ENCODE data around the gene TMEM25. TPM values are rescaled to one million over a fixed set of nuclear protein-coding genes. Genes with fewer than 3 reads are reported as not detected.
"Not testable (repeated sequence)": the region's sequence is repeated elsewhere in the genome, so short reads cannot be mapped to it uniquely, and the experiment has no call there.

TMEM25 gene
- total RNA-seq, result 10 to 100 TPM in 1 of 2 donors, 1 to 10 TPM in 1; 8.8 to 10.1 TPM
- long read RNA-seq, partial matches to known transcripts, result 2 of 20 reads
- long read RNA-seq, other reads (novel, unspliced or antisense), result 11 of 20 reads

- ATAC-seq, result peak; percentile 83 to 89
- DNase-seq, result peak; percentile 76
- intact Hi-C loops (cut with DNase I), result no loop called here
These were observed at the start of gene TMEM25 for GRCh38 chr11:118530683-118531596. TMEM25 (plus strand) TSS chr11:118531192; CDS start chr11:118531802, 610 bp downstream.

GRCh38 chr11:118481238-118481637, 49.8 kb upstream of the TMEM25 start:
- intact Hi-C loops (cut with DNase I), result loop anchor here in 1 of 2 donors (10.0 kb wide), 1 partner anchor 286 kb away; no protein-coding TSS in a partner anchor
- DNase-seq, ATAC-seq: not testable (repeated sequence)

DNA sequence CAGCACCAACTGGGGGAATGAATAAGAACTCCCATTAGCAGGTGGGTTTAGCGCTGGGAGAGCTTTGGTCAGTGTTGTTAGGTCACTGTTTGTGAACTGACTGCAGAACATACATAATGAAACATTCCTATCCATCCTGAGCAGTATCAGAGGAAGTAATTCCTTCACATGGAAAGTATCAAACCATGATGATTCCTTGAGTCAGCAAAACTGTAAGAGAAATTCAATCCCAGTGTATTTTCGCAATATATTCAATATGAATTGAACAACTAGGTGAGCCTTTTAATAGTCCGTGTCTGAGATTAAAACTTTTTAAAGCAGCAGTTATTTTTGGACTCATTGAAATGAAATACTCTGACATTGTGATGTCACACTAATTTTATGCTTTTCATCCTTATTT, 46.6 kb upstream of the TMEM25 start:
- ATAC-seq, result no peak
- DNase-seq, result no peak
- intact Hi-C loops (cut with DNase I), result loop anchor here in 1 of 2 donors (10.0 kb wide), 1 partner anchor 290 kb away; no protein-coding TSS in a partner anchor

DNA sequence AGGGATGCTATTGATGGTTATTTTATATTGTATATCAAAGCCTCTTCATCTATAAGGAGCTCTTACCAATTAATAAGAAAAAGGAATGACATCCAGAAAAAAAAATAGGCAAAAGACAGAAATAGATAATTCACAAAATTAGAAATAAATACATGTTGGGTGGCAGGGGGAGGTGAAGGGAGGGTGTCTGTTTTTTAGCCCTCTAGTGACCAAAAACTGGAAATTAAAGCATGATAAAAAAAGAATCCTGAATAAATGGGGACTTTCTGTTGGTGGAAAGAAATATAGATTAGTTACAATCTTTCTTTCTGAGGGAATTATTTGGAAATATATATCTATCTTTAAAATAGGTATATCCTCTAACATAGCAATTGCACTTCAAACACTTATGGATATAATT, 45.7 kb upstream of the TMEM25 start:
- DNase-seq (no peak), ATAC-seq (no peak)
- intact Hi-C loops (cut with DNase I), result loop anchor here (5.0 to 10.0 kb wide), 2 partner anchors 83 to 290 kb away; partner anchors contain the start of gene ATP5MG (in 2 of the 2)

DNA sequence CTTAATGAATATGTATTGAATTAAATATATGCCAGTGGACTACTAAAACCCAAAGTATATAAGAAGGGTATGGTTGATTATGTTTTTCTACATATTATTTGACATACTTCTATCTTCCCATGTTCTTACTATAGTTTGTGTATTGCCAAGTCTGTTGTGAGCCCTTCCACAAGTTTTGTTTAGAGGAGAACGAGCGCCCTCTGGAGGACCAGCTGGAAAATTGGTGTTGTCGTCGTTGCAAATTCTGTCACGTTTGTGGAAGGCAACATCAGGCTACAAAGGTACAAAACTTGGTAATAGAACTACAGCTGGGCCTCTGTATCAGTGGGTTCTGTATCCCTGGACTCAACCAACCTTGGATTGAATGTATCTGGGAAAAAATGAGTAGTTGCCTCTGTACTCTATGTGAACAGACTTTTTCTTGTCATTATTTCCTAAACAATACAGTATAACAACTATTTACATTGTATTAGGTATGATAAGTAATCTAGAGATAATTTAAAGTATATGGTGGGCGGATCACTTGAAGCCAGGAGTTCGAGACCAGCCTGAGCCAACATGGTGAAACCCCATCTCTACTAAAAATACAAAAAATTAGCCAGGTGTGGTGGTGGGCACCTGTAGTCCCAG, 42.4 kb upstream of the TMEM25 start:
- ATAC-seq (peak; percentile 65 to 67), DNase-seq (peak; percentile 44)
- intact Hi-C loops (cut with DNase I), result loop anchor here (2.0 to 10.0 kb wide), 3 partner anchors 86 to 294 kb away; partner anchors contain the start of gene ATP5MG (in 2 of the 2)

DNA sequence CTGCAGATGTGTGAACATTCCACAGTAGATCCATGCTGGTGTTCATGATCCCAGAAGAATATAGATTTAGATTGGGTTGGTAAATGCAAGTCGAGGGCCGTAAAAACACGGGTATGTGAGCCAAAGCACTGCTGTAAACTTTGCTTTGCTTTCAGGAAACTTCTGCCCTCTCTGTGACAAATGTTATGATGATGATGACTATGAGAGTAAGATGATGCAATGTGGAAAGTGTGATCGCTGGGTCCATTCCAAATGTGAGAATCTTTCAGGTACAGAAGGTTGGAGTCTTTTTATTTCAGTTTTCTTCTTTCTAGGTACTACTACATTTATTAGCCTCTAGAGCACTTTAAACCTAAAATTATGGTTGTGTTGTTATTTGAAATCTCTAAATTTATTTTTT, 40.0 kb upstream of the TMEM25 start:
- intact Hi-C loops (cut with DNase I), result no loop called here
- ATAC-seq (no peak), DNase-seq (no peak)

DNA sequence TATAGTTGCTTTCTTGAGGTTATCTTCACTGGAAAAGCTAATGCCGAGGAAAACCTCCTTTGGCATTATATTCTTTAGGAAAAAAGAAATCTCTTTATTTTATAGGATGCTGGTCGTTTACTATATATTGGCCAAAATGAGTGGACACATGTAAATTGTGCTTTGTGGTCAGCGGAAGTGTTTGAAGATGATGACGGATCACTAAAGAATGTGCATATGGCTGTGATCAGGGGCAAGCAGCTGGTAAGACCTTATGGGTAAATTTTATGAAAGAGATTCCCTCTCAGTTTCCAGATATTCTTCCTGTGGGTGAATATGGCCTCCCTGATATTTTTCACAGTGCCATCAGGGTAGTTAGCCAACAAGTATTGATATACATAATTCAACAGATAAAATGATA, 33.2 kb upstream of the TMEM25 start:
- intact Hi-C loops (cut with DNase I), result no loop called here
- ATAC-seq (no peak), DNase-seq (no peak)

DNA sequence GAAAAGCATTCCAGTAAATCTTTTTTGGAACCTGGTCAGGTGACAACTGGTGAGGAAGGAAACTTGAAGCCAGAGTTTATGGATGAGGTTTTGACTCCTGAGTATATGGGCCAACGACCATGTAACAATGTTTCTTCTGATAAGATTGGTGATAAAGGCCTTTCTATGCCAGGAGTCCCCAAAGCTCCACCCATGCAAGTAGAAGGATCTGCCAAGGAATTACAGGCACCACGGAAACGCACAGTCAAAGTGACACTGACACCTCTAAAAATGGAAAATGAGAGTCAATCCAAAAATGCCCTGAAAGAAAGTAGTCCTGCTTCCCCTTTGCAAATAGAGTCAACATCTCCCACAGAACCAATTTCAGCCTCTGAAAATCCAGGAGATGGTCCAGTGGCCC, 27.8 kb upstream of the TMEM25 start:
- no peak for DNase-seq
- peak; percentile 35 to 62 for ATAC-seq
- intact Hi-C loops (cut with DNase I), result no loop called here

DNA sequence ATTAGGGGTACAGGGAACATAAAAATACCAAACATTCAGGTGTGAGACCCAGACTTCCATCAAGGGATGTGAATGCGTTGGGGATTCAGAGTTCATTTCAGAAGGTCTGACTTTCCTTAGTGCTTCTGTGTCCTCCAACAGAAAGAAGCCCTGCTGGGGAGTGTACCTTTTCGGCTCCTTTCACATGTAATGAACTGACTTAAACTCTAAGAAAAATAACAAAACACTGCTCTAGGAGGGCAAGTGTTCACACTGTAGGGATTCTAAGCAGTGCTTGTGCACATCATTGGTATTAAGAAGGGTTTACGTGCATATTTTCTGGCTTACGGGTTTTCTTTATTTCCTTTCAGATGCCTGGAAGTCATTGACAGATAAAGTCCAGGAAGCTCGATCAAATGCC, 19.4 kb upstream of the TMEM25 start:
- ATAC-seq, result no peak
- intact Hi-C loops (cut with DNase I), result no loop called here
- DNase-seq, result no peak

GRCh38 chr11:118514103-118514502, 16.9 kb upstream of the TMEM25 start:
- ATAC-seq (no peak), DNase-seq (no peak)
- intact Hi-C loops (cut with DNase I), result no loop called here

- intact Hi-C loops (cut with DNase I), result no loop called here
- ATAC-seq (no peak), DNase-seq (no peak)
These were observed 11.4 kb upstream of the TMEM25 start for GRCh38 chr11:118519549-118519948.

DNA sequence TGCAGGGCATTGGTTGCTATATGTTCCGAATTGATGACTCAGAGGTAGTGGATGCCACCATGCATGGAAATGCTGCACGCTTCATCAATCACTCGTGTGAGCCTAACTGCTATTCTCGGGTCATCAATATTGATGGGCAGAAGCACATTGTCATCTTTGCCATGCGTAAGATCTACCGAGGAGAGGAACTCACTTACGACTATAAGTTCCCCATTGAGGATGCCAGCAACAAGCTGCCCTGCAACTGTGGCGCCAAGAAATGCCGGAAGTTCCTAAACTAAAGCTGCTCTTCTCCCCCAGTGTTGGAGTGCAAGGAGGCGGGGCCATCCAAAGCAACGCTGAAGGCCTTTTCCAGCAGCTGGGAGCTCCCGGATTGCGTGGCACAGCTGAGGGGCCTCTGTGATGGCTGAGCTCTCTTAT, 9.1 kb upstream of the TMEM25 start:
- ATAC-seq (peak; percentile 45 to 55), DNase-seq (peak; percentile 31)
- intact Hi-C loops (cut with DNase I), result no loop called here

GRCh38 chr11:118522571-118523072, 8.4 kb upstream of the TMEM25 start:
- intact Hi-C loops (cut with DNase I), result no loop called here
- ATAC-seq (peak; percentile 67 to 69), DNase-seq (no peak)

- DNase-seq (no peak), ATAC-seq (no peak)
- intact Hi-C loops (cut with DNase I), result no loop called here
These were observed 6.6 kb upstream of the TMEM25 start for GRCh38 chr11:118524356-118524755.

DNA sequence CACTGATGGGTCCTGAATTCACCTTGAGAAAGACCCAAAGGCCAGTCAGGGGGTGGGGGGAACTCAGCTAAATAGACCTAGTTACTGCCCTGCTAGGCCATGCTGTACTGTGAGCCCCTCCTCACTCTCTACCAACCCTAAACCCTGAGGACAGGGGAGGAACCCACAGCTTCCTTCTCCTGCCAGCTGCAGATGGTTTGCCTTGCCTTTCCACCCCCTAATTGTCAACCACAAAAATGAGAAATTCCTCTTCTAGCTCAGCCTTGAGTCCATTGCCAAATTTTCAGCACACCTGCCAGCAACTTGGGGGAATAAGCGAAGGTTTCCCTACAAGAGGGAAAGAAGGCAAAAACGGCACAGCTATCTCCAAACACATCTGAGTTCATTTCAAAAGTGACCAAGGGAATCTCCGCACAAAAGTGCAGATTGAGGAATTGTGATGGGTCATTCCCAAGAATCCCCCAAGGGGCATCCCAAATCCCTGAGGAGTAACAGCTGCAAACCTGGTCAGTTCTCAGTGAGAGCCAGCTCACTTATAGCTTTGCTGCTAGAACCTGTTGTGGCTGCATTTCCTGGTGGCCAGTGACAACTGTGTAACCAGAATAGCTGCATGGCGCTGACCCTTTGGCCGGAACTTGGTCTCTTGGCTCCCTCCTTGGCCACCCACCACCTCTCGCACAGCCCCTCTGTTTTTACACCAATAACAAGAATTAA, 6.1 kb upstream of the TMEM25 start:
- ATAC-seq (no peak), DNase-seq (no peak)
- intact Hi-C loops (cut with DNase I), result no loop called here

- intact Hi-C loops (cut with DNase I), result no loop called here
- ATAC-seq (no peak), DNase-seq (no peak)
These were observed 4.3 kb upstream of the TMEM25 start for GRCh38 chr11:118526688-118527087.

GRCh38 chr11:118527109-118527508, 3.9 kb upstream of the TMEM25 start, which contains the start of gene TTC36:
TTC36 (plus strand) TSS chr11:118527474; CDS start chr11:118527495, 21 bp downstream.
- DNase-seq (no peak), ATAC-seq (no peak)
- intact Hi-C loops (cut with DNase I), result no loop called here

DNA sequence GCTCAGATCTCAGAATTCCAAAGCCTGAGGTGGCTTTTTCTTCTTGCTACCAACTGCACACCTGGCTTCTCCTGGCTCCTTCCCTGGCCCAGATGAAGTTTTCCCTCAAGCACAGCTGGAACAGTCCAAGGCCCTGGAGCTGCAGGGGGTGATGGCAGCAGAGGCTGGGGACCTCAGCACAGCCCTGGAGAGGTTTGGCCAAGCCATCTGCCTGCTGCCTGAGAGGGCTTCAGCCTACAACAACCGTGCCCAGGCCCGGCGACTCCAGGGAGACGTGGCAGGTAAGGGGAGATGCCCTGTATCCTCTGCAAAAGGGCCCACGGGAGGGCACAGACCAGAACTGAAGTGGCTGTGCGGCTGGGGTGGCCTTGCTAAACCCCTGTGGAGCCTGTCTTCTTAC, 2.5 kb upstream of the TMEM25 start:
- intact Hi-C loops (cut with DNase I), result no loop called here
- ATAC-seq (no peak), DNase-seq (no peak)

GRCh38 chr11:118529584-118530175, 1.3 kb upstream of the TMEM25 start:
- no peak for ATAC-seq
- DNase-seq, result no peak

More at GRCh38 chr11:118529584-118530175, 1.3 kb upstream of the TMEM25 start:
- intact Hi-C loops (cut with DNase I), result no loop called here
